HL-60/S4 treated with retinoic acid at 250 ng/mL for 4 days and 3 days (cell line): ENCODE measurements around the gene TNXB.
"Not testable (repeated sequence)": the region's sequence is repeated elsewhere in the genome, so short reads cannot be mapped to it uniquely, and the experiment has no call there.

Experiments used
- in situ Hi-C: fragments of 300-500 bp; cut with MboI; formaldehyde crosslinking; loops from 2 replicates; pipeline ENCODE4 v1.7.0; 2022; ENCODE audit warnings: low sequenced_read_pairs

The TNXB gene

DNA sequence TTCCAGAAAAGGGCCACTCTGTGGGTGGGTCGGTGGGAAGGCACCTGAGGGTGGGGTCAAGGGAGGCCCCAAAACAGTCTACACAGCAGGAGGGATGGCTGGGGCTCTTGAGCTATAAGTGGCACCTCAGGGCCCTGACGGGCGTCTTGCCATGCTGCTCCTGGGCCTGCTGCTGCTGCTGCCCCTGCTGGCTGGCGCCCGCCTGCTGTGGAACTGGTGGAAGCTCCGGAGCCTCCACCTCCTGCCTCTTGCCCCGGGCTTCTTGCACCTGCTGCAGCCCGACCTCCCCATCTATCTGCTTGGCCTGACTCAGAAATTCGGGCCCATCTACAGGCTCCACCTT lies 103.6 kb downstream of the TNXB start:
- in situ Hi-C loops: not testable (repeated sequence)

DNA sequence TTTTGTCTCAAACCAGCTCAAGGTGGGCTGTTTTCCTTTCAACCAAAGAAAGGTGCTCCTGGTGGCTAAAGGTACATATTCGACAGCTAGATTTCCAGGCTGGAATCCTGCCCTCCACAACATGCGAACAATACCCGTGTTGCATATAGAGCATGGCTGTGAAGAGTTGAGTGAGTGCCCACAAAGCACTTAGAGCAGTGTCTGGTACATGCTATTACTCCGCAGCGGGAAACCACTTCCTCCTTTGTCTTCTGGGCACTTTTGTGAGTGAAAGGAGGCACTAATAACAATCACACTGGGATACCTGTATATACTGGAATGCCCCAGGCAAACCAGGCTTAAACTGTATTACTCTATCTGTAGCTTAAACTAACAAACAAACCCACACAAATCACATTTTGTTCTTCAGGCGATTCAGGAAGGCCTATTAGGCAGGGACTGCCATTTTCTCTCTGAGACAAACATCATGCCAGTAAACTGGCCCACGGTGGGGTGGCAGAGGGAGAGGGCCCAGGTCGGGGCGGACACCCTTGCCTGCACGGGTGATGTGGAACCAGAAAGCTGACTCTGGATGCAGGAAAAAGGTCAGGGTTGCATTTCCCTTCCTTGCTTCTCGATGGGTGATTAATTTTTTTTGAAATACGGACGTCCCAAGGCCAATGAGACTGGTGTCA lies 104.1 kb downstream of the TNXB start:
- in situ Hi-C loops: not testable (repeated sequence)

- in situ Hi-C loops: not testable (repeated sequence)
These were observed 104.7 kb downstream of the TNXB start for GRCh38 chr6:32004393-32004792.

GRCh38 chr6:32003301-32003700 lies 105.8 kb downstream of the TNXB start:
- in situ Hi-C loops: not testable (repeated sequence)

GRCh38 chr6:32002546-32003268 lies 106.4 kb downstream of the TNXB start:
- in situ Hi-C loops: not testable (repeated sequence)

DNA sequence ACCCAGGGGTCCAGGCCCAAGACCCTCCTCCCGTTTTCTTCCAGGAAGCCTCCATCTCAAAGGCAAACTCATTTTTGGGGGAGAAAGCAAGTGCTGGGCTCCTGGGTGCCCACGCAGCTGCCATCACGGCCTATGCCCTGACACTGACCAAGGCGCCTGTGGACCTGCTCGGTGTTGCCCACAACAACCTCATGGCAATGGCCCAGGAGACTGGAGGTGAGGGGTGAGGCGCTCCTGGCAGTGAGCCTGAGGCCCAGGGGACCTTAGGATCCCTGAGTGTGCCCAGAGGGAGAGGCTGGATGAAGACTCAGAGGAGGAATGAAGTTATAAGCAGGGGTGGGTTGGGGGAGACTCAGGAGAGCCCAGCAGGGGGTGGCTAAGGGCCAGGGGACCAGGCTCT lies 112.8 kb downstream of the TNXB start:
- in situ Hi-C loops: not testable (repeated sequence)

DNA sequence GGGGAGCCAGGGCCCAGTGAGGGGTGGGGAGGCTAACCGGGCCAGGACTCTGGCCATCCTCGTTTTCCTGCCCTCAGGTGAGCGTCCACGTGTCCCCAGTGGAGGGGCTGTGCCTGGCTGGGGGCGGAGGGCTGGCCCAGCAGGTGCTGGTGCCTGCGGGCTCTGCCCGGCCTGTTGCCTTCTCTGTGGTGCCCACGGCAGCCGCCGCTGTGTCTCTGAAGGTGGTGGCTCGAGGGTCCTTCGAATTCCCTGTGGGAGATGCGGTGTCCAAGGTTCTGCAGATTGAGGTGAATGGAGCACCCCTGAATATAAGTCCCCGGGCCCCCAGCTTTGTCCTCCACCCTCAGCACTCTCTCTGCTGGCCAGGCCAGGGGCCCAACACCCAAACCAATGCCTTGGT lies 114.7 kb downstream of the TNXB start:
- in situ Hi-C loops: not testable (repeated sequence)
